GM15510 (cell line): Measurements from ENCODE around the gene F12.
A peak's percentile ranks its signal among the peaks of the same experiment; 100 is the strongest.

Source experiments
- POLR2A ChIP-seq: IDR thresholded peaks from 3 replicates; pipeline ENCODE4 v1.6.1; 2011; ENCODE audit warnings: borderline replicate concordance; ENCODE audit not compliant: insufficient read length; ENCODE audit errors: extremely low read depth

The F12 gene

DNA sequence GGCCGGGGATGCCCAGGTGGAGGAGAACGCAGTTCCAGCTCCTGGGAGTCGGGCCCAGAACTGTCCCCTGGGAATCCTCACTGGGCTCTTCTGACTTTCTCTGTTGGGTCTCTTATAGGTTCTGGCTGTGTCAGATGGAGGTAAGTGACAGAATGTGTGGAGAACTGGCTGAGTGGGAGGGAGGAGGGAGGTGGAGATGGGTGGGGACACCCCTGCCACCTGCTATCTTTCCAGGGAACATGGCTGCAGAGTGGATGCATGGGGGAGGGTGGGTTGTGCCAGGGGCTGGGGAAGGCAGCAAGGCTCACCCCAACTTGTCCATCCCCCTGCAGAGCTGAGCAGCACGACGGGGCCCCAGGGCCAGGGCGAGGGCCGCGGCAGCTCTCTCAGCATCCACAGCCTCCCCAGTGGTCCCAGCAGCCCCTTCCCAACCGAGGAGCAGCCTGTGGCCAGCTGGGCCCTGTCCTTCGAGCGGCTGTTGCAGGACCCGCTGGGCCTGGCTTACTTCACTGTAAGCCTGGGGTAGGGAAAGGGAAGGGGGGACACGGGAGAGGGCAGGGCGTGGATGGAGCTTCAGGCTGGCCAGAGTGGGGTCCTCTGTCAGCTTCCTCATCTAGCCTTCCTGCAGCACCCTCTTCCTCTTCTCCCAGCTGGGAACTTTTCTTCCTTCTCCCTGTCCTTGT is 43.4 kb downstream of the F12 start:
- TF ChIP-seq POLR2A = no peak

- no peak for TF ChIP-seq POLR2A
These were observed 45.0 kb downstream of the F12 start for GRCh38 chr5:177364159-177364962.

GRCh38 chr5:177363565-177363964 is 45.8 kb downstream of the F12 start:
- TF ChIP-seq POLR2A = no peak

- TF ChIP-seq POLR2A = peak; percentile 41
These were observed 46.5 kb downstream of the F12 start for GRCh38 chr5:177362610-177363507.

DNA sequence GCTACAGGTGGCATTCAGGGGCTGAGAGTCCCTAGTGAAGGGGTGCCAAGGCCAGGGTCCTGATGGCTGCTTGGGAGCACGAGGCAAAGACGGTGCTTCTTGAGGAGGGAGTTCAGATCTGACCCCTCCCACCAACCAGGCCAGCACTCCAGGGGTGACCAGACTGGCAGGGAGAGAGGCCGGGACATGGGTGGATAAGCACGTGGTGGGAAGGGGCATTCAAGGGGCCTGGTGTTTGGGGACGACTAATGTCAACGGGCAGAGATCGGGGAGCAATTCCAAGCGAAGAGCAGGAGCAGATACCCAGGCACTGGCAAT is 47.1 kb downstream of the F12 start:
- no peak for TF ChIP-seq POLR2A

GRCh38 chr5:177361418-177362291 is 47.7 kb downstream of the F12 start:
- TF ChIP-seq POLR2A = no peak

GRCh38 chr5:177359860-177360259 is 49.5 kb downstream of the F12 start:
- TF ChIP-seq POLR2A = no peak

GRCh38 chr5:177359451-177359851 is 49.9 kb downstream of the F12 start:
- no peak for TF ChIP-seq POLR2A

GRCh38 chr5:177358370-177358819 is 51.0 kb downstream of the F12 start:
- TF ChIP-seq POLR2A = no peak

DNA sequence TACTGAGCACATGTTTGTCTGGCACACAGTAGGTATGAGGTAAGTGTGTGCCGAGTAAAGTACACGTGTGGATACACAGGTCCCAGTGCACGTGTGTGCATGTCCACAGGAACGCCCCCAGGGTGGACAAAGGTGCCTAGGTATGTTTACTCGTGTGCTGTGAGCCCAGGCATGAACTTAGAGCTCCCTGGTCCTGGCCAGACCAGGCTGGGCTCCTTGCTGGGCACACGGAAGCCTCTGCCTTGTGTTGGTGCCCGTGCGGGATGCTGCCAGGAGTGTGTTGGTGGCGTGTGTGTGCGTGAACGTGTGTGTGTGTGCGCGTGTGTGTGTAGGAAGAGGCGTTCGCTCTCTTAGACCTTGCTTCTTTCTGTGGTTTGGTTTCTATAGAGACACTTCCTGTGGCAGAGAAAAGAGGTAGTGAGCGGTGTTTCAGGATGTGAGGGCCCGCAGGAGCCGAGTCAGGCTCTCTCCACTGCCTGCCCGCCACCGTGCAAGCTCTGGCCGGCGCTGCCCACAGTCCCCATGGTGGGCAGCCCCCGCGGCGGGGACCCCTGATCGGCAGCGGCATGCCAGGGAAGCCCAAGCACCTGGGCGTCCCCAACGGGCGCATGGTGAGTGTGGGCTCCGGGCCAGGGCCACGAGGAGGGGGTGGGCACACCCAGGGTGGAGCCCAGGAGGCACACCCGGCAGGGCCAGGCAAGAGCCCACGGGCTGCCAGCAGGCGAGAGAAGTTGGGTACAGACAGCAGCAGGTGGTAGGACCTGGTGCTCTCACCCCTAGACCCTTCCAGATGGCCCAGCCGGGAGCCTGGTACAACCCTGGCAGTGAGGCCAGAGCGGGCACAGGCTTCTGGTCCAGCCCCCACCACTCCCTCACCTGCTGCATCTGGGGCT is 51.7 kb downstream of the F12 start, which contains the start of gene RGS14:
Gene RGS14 (plus strand): TSS at position 466 of the 893 bp plus-strand sequence. CDS start 101 bp downstream, at position 567.
- peak; percentile 73 for TF ChIP-seq POLR2A

DNA sequence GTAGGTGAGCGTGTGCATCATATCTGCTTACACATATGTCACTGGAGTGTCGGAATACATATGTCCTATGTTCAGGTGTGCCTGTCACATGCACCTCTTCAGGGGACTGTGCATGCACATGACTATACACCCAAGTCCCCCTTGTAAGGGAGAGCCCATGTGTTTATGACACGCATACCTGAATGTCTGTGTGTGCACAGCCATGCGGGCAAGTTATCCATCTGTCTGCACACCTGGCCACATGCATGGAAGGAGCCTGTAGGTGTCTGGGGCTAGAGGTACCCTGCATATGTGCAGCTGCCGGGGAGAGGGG is 52.3 kb downstream of the F12 start:
- TF ChIP-seq POLR2A = no peak

GRCh38 chr5:177356746-177357145 is 52.6 kb downstream of the F12 start:
- TF ChIP-seq POLR2A = no peak

DNA sequence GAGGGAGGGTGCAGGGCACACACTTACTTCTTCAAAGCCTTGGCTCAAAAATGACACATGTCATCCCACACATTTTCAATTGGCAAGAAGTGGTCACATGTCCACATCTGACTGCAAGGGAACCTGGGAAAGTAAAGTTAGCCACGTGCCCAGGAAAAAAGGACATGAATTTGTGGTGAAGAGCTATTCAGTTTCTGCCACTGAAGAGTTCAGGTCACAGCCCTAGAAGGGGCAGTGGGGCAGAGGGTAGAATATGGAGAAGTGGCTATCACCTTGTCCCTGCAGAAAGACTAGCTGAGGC is 53.5 kb downstream of the F12 start:
- no peak for TF ChIP-seq POLR2A

- TF ChIP-seq POLR2A = no peak
These were observed 54.0 kb downstream of the F12 start for GRCh38 chr5:177355162-177355867.

GRCh38 chr5:177354711-177355110 is 54.7 kb downstream of the F12 start:
- TF ChIP-seq POLR2A = no peak
